GM12878 (cell line): ENCODE results near the gene FAR2. TPM values are rescaled to one million over a fixed set of nuclear protein-coding genes. Genes with fewer than 3 reads are reported as not detected.

ENCODE experiments used
- ATAC-seq: fragments of 200-7000 bp; cut with Tn5 transposase; 3 replicates; pipeline ENCODE4 v1.9.1; 2020; ENCODE audit warnings: mild to moderate bottlenecking, moderate library complexity
- BruUV-seq: library from RNA; stranded (reverse); fragments of 400-500 nt; replicated peaks from 2 replicates; lab custom pipeline; 2021; lab: Mats Ljungman, UMichigan
- CTCF ChIA-PET: fragments of 300-600 bp; sonication (Branson Sonifier 250); formaldehyde crosslinking; extraction: SDS; loops from one replicate; lab custom pipeline; 2021; ENCODE audit warnings: inconsistent platforms; lab: Yijun Ruan, JAX
- POLR2A ChIA-PET: fragments of 350-600 bp; formaldehyde crosslinking; extraction: SDS; loops from one replicate; lab custom pipeline; 2021; ENCODE audit warnings: inconsistent platforms; lab: Charles Lee
- RAD21 ChIA-PET: fragments of 300-600 bp; sonication (Branson Sonifier 250); formaldehyde crosslinking; loops from one replicate; lab custom pipeline; 2023; ENCODE audit warnings: antibody characterized with exemption; ENCODE audit not compliant: unreplicated experiment; lab: Charles Lee
- SMC1A ChIA-PET: fragments of 300-600 bp; sonication (Branson Sonifier 250); formaldehyde crosslinking; loops from one replicate; lab custom pipeline; 2023; ENCODE audit not compliant: unreplicated experiment, uncharacterized antibody; lab: Charles Lee
- DNase-seq: peaks from one replicate; pipeline ENCODE4 v3.0.0-alpha.2; 2011; ENCODE audit warnings: low read depth, low spot score
- FAIRE-seq: peaks from 3 replicates; lab custom pipeline; 2011; peaks lifted over from hg19 to GRCh38; lab: Jason Lieb, UNC
- H2AFZ ChIP-seq: 2 replicates; pipeline ENCODE4 v1.6.0; 2011; ENCODE audit warnings: low read depth, low read length, control low read depth; ENCODE audit not compliant: control insufficient read depth
- H3K27ac ChIP-seq: 2 replicates; pipeline ENCODE4 v1.5.1; 2011; ENCODE audit warnings: control low read depth; ENCODE audit not compliant: control insufficient read depth, insufficient read depth
- H3K27me3 ChIP-seq, 2 experiments: replicated peaks in 1 of 2; 2 replicates each; pipeline versions ENCODE4 v1.6.0 to v1.6.1; 2011; ENCODE audit warnings: low read length in 1 of 2; ENCODE audit not compliant: control insufficient read depth in 2 of 2, insufficient read depth in 2 of 2
- H3K36me3 ChIP-seq, 2 experiments: 2 replicates each; pipeline ENCODE4 v1.5.1; 2011; ENCODE audit warnings: low read length in 1 of 2; ENCODE audit not compliant: control insufficient read depth in 2 of 2, insufficient read depth in 2 of 2
- H3K4me1 ChIP-seq: 2 replicates; pipeline ENCODE4 v1.6.1; 2011; ENCODE audit warnings: mild to moderate bottlenecking, low read length, moderate library complexity, mixed read lengths; ENCODE audit not compliant: control insufficient read depth, insufficient read depth
- H3K4me2 ChIP-seq: 2 replicates; pipeline ENCODE4 v1.6.0; 2011; ENCODE audit warnings: control low read depth; ENCODE audit not compliant: control insufficient read depth, insufficient read depth
- H3K4me3 ChIP-seq: fragments of 200-600 bp; sonication (generic); 2 replicates; pipeline ENCODE4 v1.5.1; 2016
- H3K79me2 ChIP-seq: 2 replicates; pipeline ENCODE4 v1.6.0; 2011; ENCODE audit warnings: low read length; ENCODE audit not compliant: control insufficient read depth, insufficient read depth
- H3K9ac ChIP-seq: 2 replicates; pipeline ENCODE4 v1.8.0; 2011; ENCODE audit warnings: low read length, control low read depth, mixed read lengths; ENCODE audit not compliant: control insufficient read depth, insufficient read depth
- H3K9me3 ChIP-seq: replicated peaks from 3 replicates; pipeline ENCODE4 v1.5.1; 2011; ENCODE audit warnings: mild to moderate bottlenecking, low read length; ENCODE audit not compliant: control insufficient read depth, insufficient read depth
- H4K20me1 ChIP-seq: 2 replicates; pipeline ENCODE4 v1.6.0; 2011; ENCODE audit not compliant: control insufficient read depth, insufficient read depth
- ATF3 ChIP-seq: IDR thresholded peaks from 2 replicates; pipeline ENCODE4 v1.6.1; 2011; ENCODE audit warnings: low read depth, mild to moderate bottlenecking, low read length, moderate library complexity, borderline replicate concordance; ENCODE audit errors: extremely low read depth
- BMI1 ChIP-seq: fragments of 450-650 bp; IDR thresholded peaks from 2 replicates; pipeline ENCODE4 v1.6.1; 2016; ENCODE audit warnings: mild to moderate bottlenecking, moderate library complexity, borderline replicate concordance
- E2F8 ChIP-seq: fragments of 450-650 bp; IDR thresholded peaks from 2 replicates; pipeline ENCODE4 v1.6.1; 2018; ENCODE audit warnings: mild to moderate bottlenecking, low read depth, moderate library complexity; ENCODE audit not compliant: partially characterized antibody
- ELK1 ChIP-seq: IDR thresholded peaks from 2 replicates; pipeline ENCODE4 v1.6.1; 2012; ENCODE audit warnings: low read depth, low read length, improper control_type of control experiment
- IKZF1 ChIP-seq: fragments of 450-650 bp; conservative IDR thresholded peaks from 2 replicates; pipeline ENCODE4 v1.6.1; 2017; ENCODE audit warnings: antibody characterized with exemption, mild to moderate bottlenecking
- MYC ChIP-seq: IDR thresholded peaks from 2 replicates; pipeline ENCODE4 v1.6.1; 2011; ENCODE audit warnings: mild to moderate bottlenecking, low read length, moderate library complexity, inconsistent platforms; ENCODE audit not compliant: insufficient read depth, insufficient replicate concordance, insufficient read length, severe bottlenecking
- NBN ChIP-seq: fragments of 450-650 bp; IDR thresholded peaks from 2 replicates; pipeline ENCODE4 v1.6.1; 2016
- NFYA ChIP-seq: IDR thresholded peaks from 2 replicates; pipeline ENCODE4 v1.6.1; 2011; ENCODE audit warnings: low read depth, mild to moderate bottlenecking, low read length, improper control_type of control experiment, borderline replicate concordance
- POLR2AphosphoS2 ChIP-seq: IDR thresholded peaks from 2 replicates; pipeline ENCODE4 v1.6.1; 2011; ENCODE audit warnings: low read depth, mild to moderate bottlenecking, low read length, improper control_type of control experiment, moderate library complexity
- POU2F2 ChIP-seq: IDR thresholded peaks from 3 replicates; pipeline ENCODE4 v1.6.1; 2011; ENCODE audit warnings: low read depth, mild to moderate bottlenecking, low read length, borderline replicate concordance
- PRDM15 ChIP-seq: fragments of 450-650 bp; formaldehyde crosslinking; IDR thresholded peaks from 2 replicates; pipeline ENCODE4 v1.4.0; 2020; ENCODE audit warnings: mild to moderate bottlenecking, moderate library complexity
- TCF3 ChIP-seq: IDR thresholded peaks from 2 replicates; pipeline ENCODE4 v1.6.1; 2012; ENCODE audit warnings: low read depth, mild to moderate bottlenecking, low read length, borderline replicate concordance; ENCODE audit not compliant: insufficient read depth
- USF2 ChIP-seq: IDR thresholded peaks from 2 replicates; pipeline ENCODE4 v1.6.1; 2011; ENCODE audit warnings: low read depth, low read length, improper control_type of control experiment, borderline replicate concordance
- ZNF622 ChIP-seq: fragments of 450-650 bp; IDR thresholded peaks from 2 replicates; pipeline ENCODE4 v1.6.1; 2017; ENCODE audit warnings: mild to moderate bottlenecking, inconsistent platforms
- WGBS: methylation state at CpG from one replicate; pipeline ENCODE4 v1.1.6; 2016; ENCODE audit warnings: low lambda C conversion rate; ENCODE audit not compliant: insufficient replicate concordance, insufficient coverage; ENCODE audit errors: missing lambda C conversion rate; 5-methylcytosine and 5-hydroxymethylcytosine counted together
- in situ Hi-C: fragments of 300-500 bp; cut with MboI; formaldehyde crosslinking; loops from 9 replicates; pipeline ENCODE4 v1.14.3; 2018; ENCODE audit warnings: mixed read lengths
- intact Hi-C: fragments of 100-400 bp; cut with micrococcal nuclease; formaldehyde crosslinking; loops from one replicate; pipeline ENCODE4 v1.14.2; 2022; ENCODE audit not compliant: unreplicated experiment
- polyA plus RNA-seq, 11 experiments: library from polyadenylated mRNA; depleted of rRNA in 4 of 11; unstranded in 6 of 11; stranded (reverse) in 5 of 11; fragments of >200 nt; fragmentation: Nextera tagmentation in 4 of 11; fragmentation: Illumina TruSeq in 1 of 11; extraction: Ambion mirVana in 4 of 11; extraction: Trizol in 1 of 11; gene quantifications; 1 replicate in 1 of 11; 2 replicates in 10 of 11; pipeline versions ENCODE4 v1.2.1 to v1.2.3, GENCODE V29; 2011 to 2016; ENCODE audit warnings: inconsistent platforms in 2 of 11, missing spikeins in 2 of 11, low read depth in 1 of 11
- total RNA-seq, 4 experiments: library from RNA; depleted of rRNA in 3 of 4; stranded (reverse); fragments of >200 nt in 3 of 4; fragmentation: Illumina TruSeq in 1 of 4; extraction: Trizol in 1 of 4; gene quantifications; 2 replicates each; pipeline versions ENCODE4 v1.2.1 to v1.2.3, GENCODE V29; 2013 to 2021

The FAR2 gene
- total and polyA plus RNA-seq, 10 of the 15 experiments (the other 5 are each of a cell fraction or from before 2014, with no cell fraction given): 0.50 to 1.1 (median 0.65) TPM

- TF ChIP-seq PRDM15 (CRISPR knock-in tag) (no peak), POLR2AphosphoS2 (no peak), NBN (no peak), ZNF622 (no peak), ATF3 (no peak), NFYA (no peak)
These were observed 180.3 kb downstream of the FAR2 start (continued) for GRCh38 chr12:29329411-29329810.

- WGBS: 5% methylated on average over 1 of the region's 1 CpG
- POLR2A ChIA-PET: no interaction called here
- no peaks in the 10 kb centered on the region for H3K9me3 ChIP-seq
- H4K20me1 ChIP-seq: no peaks in the 10 kb centered on the region
- no TSS peak for BruUV-seq
- H3K36me3 ChIP-seq: no peaks in the 10 kb centered on the region
- intact Hi-C loops: no loop called here
- no peak overlapping the region for H3K4me3 ChIP-seq
- no peaks in the 10 kb centered on the region for H3K4me1 ChIP-seq
- no peak overlapping the region for H2AFZ ChIP-seq
- no peaks in the 10 kb centered on the region for H3K79me2 ChIP-seq
- no peak overlapping the region for H3K27ac ChIP-seq
- RAD21 ChIA-PET: no interaction called here
- no peaks in the 10 kb centered on the region for H3K27me3 ChIP-seq
- H3K4me2 ChIP-seq: no peak overlapping the region
- FAIRE-seq: no peak
- H3K9ac ChIP-seq: no peak overlapping the region
- no peak for DNase-seq
- in situ Hi-C loops: no loop called here
- no peak for ATAC-seq
- SMC1A ChIA-PET: interaction anchor here (1.5 kb wide), 1 partner anchor 260 kb away, joined by 3 read pairs; no protein-coding TSS in a partner anchor
- CTCF ChIA-PET: no interaction called here
- TF ChIP-seq E2F8 (no peak), TCF3 (no peak), IKZF1 (no peak), ELK1 (no peak), USF2 (no peak), POU2F2 (no peak), BMI1 (no peak), MYC (no peak)
These were observed 184.1 kb downstream of the FAR2 start for GRCh38 chr12:29333178-29333577.
